Neural crest cell (in vitro differentiated cells): ENCODE measurements around the gene URB1. TPM values are rescaled to one million over a fixed set of nuclear protein-coding genes. Genes with fewer than 3 reads are reported as not detected.

ENCODE experiments used
- DNase-seq: peaks from one replicate; pipeline ENCODE4 v3.0.0; 2021; ENCODE audit warnings: low read depth, mixed read lengths, low spot score
- H3K27ac Mint-ChIP-seq: one replicate; pipeline ENCODE4 v1.8.0; 2021; ENCODE audit warnings: mild to moderate bottlenecking, mixed read lengths; ENCODE audit not compliant: unreplicated experiment
- H3K27me3 Mint-ChIP-seq: 2 replicates; pipeline ENCODE4 v1.8.0; 2021; ENCODE audit warnings: low read depth, mild to moderate bottlenecking, mixed read lengths
- H3K36me3 Mint-ChIP-seq: 2 replicates; pipeline ENCODE4 v1.8.0; 2021; ENCODE audit warnings: low read depth, mild to moderate bottlenecking, mixed read lengths
- H3K4me1 Mint-ChIP-seq: 2 replicates; pipeline ENCODE4 v1.8.0; 2021; ENCODE audit warnings: mixed read lengths
- H3K4me3 Mint-ChIP-seq: one replicate; pipeline ENCODE4 v1.8.0; 2021; ENCODE audit warnings: mild to moderate bottlenecking, mixed read lengths
- H3K9me3 Mint-ChIP-seq: 2 replicates; pipeline ENCODE4 v1.8.0; 2021; ENCODE audit warnings: mixed read lengths
- CTCF ChIP-seq: fragments of 200-600 bp; sonication (generic); conservative IDR thresholded peaks from 2 replicates; pipeline ENCODE4 v1.5.0; 2021; ENCODE audit warnings: antibody characterized with exemption, mild to moderate bottlenecking
- total RNA-seq: library from RNA; stranded (reverse); gene quantifications from 2 replicates; pipeline ENCODE4 v1.2.1, GENCODE V29; 2021

The URB1 gene
- total RNA-seq, 1 donor from 2014 or later, result 23.1 TPM

- peak overlapping the region; percentile 85 for H3K27ac Mint-ChIP-seq
- H3K27me3 Mint-ChIP-seq, result no peaks in the 10 kb centered on the region
- H3K4me1 Mint-ChIP-seq, result peaks cover 7% of the 10 kb centered on the region
- no peak for TF ChIP-seq CTCF
- H3K9me3 Mint-ChIP-seq, result no peaks in the 10 kb centered on the region
- no peak overlapping the region for H3K4me3 Mint-ChIP-seq
- peaks cover 13% of the 10 kb centered on the region for H3K36me3 Mint-ChIP-seq
- no peak for DNase-seq
Observed at GRCh38 chr21:32364387-32364786, 28.4 kb downstream of the URB1 start.

DNA sequence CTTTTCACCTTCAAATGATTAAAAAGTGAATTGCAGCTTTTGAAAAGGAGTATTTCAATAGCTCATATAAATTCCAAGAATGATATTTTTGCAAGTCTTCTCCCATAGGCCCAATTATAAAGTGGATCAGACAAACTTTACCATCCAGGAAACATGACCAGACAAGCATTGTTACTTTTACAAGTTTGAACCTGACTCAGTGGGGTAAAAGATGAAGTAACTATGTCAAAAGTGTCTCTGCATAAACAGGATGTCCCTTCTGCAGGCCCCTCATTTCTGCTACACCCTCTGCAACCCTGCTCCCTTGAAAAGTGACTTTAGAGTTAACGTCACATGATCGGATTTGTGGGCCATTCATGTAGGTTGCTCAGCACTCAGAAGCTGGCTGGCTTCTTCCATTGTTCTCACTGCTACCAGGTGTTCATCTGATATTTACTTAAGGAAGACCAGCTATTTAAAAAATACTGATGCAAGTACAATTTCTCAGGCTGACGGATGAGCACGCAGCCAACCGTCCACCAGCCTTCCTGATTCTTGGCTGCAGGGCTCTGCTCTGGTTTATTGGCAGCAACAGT, 32.3 kb downstream of the URB1 start:
- peak overlapping the region; percentile 24 for H3K27ac Mint-ChIP-seq

DNA sequence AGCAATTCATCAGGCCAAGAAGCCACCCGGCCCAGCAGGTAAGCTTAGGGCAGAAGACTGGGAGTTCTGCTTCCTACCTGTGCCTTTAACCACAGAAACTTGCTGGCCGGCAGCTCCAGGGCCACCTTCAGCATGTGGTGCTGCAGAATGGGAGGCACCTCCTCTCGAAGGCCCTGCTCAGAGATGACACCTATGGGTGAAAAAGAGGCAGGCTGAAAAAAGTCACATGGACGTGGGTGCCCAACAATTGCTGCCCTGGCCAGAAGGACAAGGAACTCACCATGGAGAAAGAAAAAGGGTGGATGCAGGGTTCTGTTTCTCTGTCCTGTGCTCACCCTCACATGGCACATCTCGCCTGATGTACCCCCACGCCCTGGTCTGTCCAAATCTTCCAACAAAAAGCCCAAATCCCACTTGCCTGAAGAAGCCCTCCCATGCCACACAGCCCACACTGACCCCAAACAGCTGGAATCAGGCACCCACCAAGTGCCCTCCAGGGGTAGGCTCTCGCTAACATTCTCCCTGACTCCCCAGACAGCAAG, 33.0 kb downstream of the URB1 start:
- no peak for DNase-seq
- Mint-ChIP-seq H3K4me1 (peaks cover 5% of the 10 kb centered on the region), H3K27me3 (no peaks in the 10 kb centered on the region), H3K9me3 (no peaks in the 10 kb centered on the region), H3K36me3 (peaks cover 4% of the 10 kb centered on the region), H3K4me3 (no peak overlapping the region), H3K27ac (no peak overlapping the region)
- no peak for TF ChIP-seq CTCF

More for the DNA sequence above, 32.3 kb downstream of the URB1 start:
- Mint-ChIP-seq H3K4me1 (peaks cover 7% of the 10 kb centered on the region), H3K9me3 (no peaks in the 10 kb centered on the region), H3K27me3 (no peaks in the 10 kb centered on the region), H3K4me3 (no peak overlapping the region), H3K36me3 (peaks cover 8% of the 10 kb centered on the region)
- no peak for TF ChIP-seq CTCF
- no peak for DNase-seq

DNA sequence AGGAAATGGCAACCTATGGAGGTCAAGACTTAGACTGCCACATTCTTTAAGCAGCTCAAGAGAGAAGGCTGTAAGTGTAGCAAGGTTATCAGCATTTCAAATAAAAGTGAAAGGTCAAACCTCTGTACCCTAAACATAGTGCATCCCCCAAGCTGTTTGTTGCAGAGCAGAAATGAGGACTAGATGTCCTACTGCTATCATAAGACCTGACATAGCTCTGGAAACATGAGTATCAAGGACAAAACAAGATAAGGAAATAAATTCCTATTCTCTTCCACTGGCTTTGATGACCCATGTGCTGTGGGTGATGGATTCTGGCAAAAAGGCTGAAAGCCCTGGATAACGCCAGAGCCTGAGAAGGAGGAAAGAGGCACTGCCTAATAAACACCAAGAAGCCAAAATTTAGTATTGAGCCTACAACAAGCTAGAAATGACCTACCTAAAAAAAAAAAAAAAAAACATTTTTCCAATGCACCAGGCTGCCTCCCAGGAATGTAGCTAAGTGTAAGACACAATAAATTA, 35.9 kb downstream of the URB1 start:
- Mint-ChIP-seq H3K4me1 (no peaks in the 10 kb centered on the region), H3K27me3 (no peaks in the 10 kb centered on the region), H3K4me3 (no peak overlapping the region), H3K27ac (no peak overlapping the region), H3K9me3 (no peaks in the 10 kb centered on the region), H3K36me3 (peaks cover 11% of the 10 kb centered on the region)
- TF ChIP-seq CTCF, result no peak
- DNase-seq, result no peak

DNA sequence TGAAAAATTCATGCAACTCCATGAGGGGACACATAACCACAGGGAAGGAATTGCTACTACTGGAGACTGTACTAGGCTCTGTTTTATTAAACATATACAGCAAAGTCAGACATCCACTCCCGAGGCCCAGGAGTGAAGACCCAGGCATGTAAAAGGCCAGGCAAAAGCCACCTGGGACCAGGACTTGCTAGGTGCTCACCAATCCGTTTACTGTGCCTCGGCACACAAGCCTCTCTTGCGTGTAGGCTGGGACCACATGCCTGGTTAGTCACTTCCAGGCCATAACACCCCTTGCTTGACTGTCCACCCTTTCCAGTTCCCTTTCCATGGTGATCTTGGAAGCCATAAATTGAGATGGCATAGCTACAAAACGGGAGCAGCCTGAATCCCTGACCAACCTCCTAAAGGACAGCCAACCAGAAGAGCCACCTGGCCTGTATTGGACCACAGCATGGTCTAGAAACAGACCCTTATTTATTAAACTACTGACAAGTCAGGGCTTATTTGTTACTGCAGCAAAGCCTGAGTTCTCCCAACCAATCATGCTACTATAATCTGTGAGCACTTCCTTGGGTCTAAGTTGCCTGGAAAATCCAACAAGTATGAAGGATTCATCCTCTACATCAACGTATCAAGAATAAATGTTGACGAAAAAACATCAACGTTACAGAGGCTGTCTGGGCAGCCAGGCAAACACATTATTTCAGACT, 39.7 kb downstream of the URB1 start:
- no peaks in the 10 kb centered on the region for H3K4me1 Mint-ChIP-seq

More for the DNA sequence above, 39.7 kb downstream of the URB1 start:
- Mint-ChIP-seq H3K9me3 (no peaks in the 10 kb centered on the region), H3K4me3 (no peak overlapping the region), H3K27me3 (no peaks in the 10 kb centered on the region), H3K27ac (no peak overlapping the region), H3K36me3 (peaks cover 16% of the 10 kb centered on the region)
- no peak for TF ChIP-seq CTCF
- DNase-seq, result no peak
